Measurements from ENCODE around the gene KCNQ1.

The KCNQ1 gene

DNA sequence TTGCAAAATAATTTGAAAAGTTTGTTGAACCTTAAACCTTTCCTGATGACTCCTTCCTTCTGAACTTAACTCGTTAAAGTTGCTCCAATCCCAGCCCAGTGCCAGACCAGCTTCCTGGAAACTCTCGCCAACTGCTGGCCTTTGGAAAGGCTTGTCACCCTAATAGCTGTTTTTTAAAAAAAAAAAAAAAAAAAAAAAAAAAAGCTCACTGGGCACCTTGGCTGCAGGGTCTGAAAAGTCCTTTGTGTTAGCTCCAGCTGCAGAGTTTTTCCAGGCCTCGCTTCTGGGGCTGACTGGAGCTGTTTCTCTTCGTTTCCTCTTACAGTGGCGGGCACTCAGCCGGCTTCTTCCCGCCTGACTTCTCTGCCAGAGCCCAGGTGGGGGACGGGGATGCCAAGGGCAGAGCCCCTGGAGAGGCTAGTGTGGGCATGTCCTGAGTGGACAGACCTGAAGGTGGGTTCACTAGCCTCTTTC, 229.9 kb downstream of the KCNQ1 start:
- DNase-seq (ENCODE audit: insufficient read length, low spot score) (no peak), FAIRE-seq (no peak)
- TF ChIP-seq, protein P1, sequence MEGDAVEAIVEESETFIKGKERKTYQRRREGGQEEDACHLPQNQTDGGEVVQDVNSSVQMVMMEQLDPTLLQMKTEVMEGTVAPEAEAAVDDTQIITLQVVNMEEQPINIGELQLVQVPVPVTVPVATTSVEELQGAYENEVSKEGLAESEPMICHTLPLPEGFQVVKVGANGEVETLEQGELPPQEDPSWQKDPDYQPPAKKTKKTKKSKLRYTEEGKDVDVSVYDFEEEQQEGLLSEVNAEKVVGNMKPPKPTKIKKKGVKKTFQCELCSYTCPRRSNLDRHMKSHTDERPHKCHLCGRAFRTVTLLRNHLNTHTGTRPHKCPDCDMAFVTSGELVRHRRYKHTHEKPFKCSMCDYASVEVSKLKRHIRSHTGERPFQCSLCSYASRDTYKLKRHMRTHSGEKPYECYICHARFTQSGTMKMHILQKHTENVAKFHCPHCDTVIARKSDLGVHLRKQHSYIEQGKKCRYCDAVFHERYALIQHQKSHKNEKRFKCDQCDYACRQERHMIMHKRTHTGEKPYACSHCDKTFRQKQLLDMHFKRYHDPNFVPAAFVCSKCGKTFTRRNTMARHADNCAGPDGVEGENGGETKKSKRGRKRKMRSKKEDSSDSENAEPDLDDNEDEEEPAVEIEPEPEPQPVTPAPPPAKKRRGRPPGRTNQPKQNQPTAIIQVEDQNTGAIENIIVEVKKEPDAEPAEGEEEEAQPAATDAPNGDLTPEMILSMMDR (IDR thresholded peaks at IDR 0.05; ENCODE audit: insufficient read depth, missing control alignments), result no peak

DNA sequence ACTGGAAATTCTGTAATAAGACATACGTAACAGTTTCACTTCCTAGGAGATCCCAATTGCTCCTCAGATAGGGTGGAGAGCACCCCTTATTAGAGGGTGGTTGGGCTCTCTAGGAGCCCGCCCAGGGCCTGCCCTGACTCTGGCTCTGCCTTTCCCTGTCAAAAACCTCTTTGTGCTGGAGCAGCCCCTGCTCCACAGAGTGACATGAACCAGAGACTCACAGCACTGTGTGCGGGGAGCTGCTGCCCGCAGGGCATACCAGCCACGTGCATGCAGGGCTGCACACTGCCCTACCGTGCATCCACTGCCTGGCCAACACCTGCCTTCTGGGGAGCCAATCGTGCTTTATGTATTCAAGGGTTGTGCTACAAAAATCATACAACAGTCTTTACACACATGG, 230.7 kb downstream of the KCNQ1 start:
- TF ChIP-seq, protein P1 (IDR thresholded peaks at IDR 0.05; ENCODE audit: insufficient read depth, missing control alignments), result no peak
- DNase-seq (ENCODE audit: insufficient read length, low spot score) (no peak), FAIRE-seq (no peak)

DNA sequence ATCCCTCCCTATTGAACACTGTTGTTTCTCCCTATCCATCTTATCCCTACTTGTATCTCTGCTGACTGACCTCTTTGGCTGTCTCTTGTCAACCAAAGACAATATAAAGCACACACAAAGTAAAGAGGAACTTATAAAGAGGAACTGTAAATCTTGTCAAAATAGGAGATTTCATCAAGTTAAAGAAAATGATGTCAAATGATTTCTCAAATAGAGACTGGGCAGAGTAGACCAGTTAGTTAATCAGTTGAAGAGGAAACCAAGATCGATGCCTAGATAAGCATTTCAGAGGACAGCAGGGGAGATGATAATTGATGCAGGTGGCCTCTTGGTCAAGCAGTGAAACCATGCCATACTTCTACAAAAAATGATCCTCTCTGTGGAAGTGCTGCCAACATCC, 232.3 kb downstream of the KCNQ1 start:
- TF ChIP-seq, protein P1 (IDR thresholded peaks at IDR 0.05; ENCODE audit: insufficient read depth, missing control alignments), result no peak
- DNase-seq (ENCODE audit: insufficient read length, low spot score), result no peak

DNA sequence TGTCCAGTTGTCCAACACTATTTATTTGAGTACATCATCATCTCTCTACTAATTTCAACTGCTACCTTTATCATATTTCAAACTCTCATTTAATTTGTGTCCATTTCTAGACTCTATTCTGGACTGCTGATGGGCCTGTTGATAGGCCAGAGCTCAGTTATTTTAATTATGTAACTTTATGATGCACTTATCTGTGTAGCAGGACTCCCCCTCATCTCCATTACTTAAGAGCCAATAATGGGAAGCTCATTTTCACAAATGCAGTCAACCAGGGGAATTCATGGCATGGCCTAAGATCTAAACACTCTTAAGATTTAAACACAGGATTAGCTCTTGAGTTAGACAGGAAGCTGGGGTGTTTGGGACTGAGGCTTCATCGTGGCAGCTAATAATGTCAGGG, 233.6 kb downstream of the KCNQ1 start:
- FAIRE-seq, result no peak
- TF ChIP-seq, protein P1 (IDR thresholded peaks at IDR 0.05; ENCODE audit: insufficient read depth, missing control alignments), result no peak
- DNase-seq (ENCODE audit: insufficient read length, low spot score), result no peak

More for the DNA sequence above, 232.3 kb downstream of the KCNQ1 start:
- no peak for FAIRE-seq

DNA sequence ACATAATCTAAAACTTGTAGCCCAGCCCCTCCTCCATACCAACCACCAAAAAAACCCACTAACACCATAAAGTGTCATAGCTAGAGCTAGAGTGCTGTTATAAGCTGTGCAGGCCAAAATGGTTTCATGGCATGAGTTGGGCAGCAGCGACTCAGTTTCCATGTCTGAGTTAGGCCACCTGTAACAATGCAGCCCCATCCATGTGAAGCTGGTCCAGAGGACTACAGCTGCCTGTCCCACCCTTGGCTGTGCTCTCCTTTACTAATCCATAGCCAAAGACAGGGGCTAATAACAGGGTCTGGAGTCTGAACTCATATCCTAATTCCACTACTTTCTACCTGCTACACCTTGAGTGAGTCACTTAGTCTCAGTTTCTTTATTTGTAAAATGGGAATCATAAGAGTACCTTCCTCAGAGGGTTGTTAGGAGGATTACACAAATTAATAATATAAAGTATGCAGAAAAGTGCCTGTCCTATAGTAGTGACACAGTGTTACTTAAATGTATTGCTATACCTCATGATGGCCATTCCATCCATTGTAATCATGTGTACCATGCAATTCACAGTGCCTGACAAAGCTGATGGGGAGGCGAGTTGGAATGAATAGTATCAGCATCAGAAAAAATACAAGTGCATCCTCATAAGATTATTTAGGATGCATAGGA, 234.3 kb downstream of the KCNQ1 start:
- TF ChIP-seq, protein P1 (IDR thresholded peaks at IDR 0.05; ENCODE audit: insufficient read depth, missing control alignments), result no peak
- no peak for DNase-seq (ENCODE audit: insufficient read length, low spot score)
- FAIRE-seq, result no peak

DNA sequence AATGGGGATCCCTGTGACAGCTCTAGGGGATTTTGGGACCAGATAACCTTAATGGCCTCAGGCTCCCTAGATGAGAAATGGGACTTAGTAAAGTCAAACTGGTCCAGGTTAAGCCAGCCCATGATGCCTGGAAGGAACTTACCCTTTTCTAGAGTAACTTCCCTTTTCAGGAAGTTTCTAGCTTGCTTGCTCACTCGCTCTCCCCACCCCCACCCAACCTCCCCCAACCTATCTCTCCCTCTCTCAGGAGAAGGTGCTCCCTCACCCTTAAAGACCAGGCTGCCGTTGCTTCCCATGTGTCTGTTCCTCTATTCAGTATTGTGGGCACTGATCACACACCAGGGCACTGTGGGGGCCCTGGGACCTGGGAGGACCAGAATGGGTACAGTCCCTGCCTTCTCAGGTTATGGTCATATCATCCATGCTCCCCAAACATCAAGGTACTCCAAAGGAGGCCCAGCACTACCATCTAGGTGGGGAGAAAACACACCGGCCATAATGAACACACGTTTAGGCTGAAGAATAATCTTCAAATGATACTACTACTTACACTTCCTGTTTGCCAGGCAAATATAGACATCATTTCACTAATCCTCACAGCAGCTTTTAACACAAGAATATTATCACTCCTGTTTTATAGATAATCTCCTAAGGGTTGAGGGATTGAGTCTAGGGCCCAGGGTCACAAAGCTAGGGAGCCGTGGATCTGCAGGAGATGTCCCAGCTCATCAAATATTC, 236.8 kb downstream of the KCNQ1 start:
- no peak for DNase-seq (ENCODE audit: insufficient read length, low spot score)
- no peak for FAIRE-seq

More for the DNA sequence above, 236.8 kb downstream of the KCNQ1 start:
- TF ChIP-seq, protein P1 (IDR thresholded peaks at IDR 0.05; ENCODE audit: insufficient read depth, missing control alignments), result no peak
